GM23248 (cell line): Measurements from ENCODE around the gene NUDT4B.
"Not testable (repeated sequence)": the region's sequence is repeated elsewhere in the genome, so short reads cannot be mapped to it uniquely, and the experiment has no call there.

Source experiments
- EZH2 ChIP-seq: fragments of 200-600 bp; sonication (generic); IDR thresholded peaks from 2 replicates; pipeline ENCODE4 v1.6.1; 2018; ENCODE audit warnings: antibody characterized with exemption, mild to moderate bottlenecking; ENCODE audit not compliant: insufficient read depth, poor library complexity, severe bottlenecking
- EZH2phosphoT487 ChIP-seq: fragments of 200-600 bp; sonication (generic); IDR thresholded peaks from 2 replicates; pipeline ENCODE4 v1.6.1; 2018; ENCODE audit warnings: antibody characterized with exemption, moderate library complexity, mild to moderate bottlenecking, low read depth; ENCODE audit not compliant: insufficient read depth

- TF ChIP-seq EZH2phosphoT487, EZH2: not testable (repeated sequence)
These were observed 25.8 kb upstream of the NUDT4B start for GRCh38 chr1:148722758-148723157.
